CD4-positive, alpha-beta T cell (primary cell): ENCODE data around the gene IL15. TPM values are rescaled to one million over a fixed set of nuclear protein-coding genes. Genes with fewer than 3 reads are reported as not detected.

ENCODE experiments used
- ATAC-seq: fragments of 200-7000 bp; cut with Tn5 transposase; one replicate; pipeline ENCODE4 v1.10.0; 2022; ENCODE audit warnings: mild to moderate bottlenecking; ENCODE audit not compliant: poor library complexity
- CTCF ChIA-PET: fragments of 350-600 bp; sonication (Branson Sonifier 250); formaldehyde crosslinking; loops from one replicate; lab custom pipeline; 2021; ENCODE audit warnings: antibody characterized with exemption, inconsistent platforms; lab: Charles Lee
- POLR2A ChIA-PET: fragments of 350-600 bp; sonication (Branson Sonifier 250); formaldehyde crosslinking; loops from one replicate; lab custom pipeline; 2021; ENCODE audit warnings: antibody characterized with exemption, inconsistent platforms; lab: Charles Lee
- DNase-seq, 14 experiments: peaks; one replicate each; pipeline ENCODE4 v3.0.0-alpha.2; 2013 to 2020; ENCODE audit warnings: mixed read lengths in 2 of 14
- H3K27ac ChIP-seq, 2 donors: one replicate each; pipeline versions ENCODE4 v1.5.1 to v1.7.0; 2013; ENCODE audit warnings: low read length in 2 of 2, low read depth in 1 of 2, mild to moderate bottlenecking in 1 of 2
- H3K27me3 ChIP-seq, 2 experiments: 1 replicate in 1 of 2; 2 replicates in 1 of 2; pipeline versions ENCODE4 v1.6.1 to v1.7.0; 2013; ENCODE audit warnings: low read length in 2 of 2, control low read depth in 1 of 2, mild to moderate bottlenecking in 1 of 2, moderate library complexity in 1 of 2; ENCODE audit not compliant: insufficient read depth in 2 of 2, control insufficient read depth in 1 of 2
- H3K36me3 ChIP-seq: one replicate; pipeline ENCODE4 v1.6.1; 2013; ENCODE audit warnings: low read length, control low read depth; ENCODE audit not compliant: insufficient read depth
- H3K4me1 ChIP-seq: one replicate; pipeline ENCODE4 v1.6.1; 2013; ENCODE audit warnings: low read length, control low read depth; ENCODE audit not compliant: insufficient read depth
- H3K4me3 ChIP-seq: one replicate; pipeline ENCODE4 v1.5.1; 2013; ENCODE audit warnings: mild to moderate bottlenecking, low read length, moderate library complexity
- H3K9me3 ChIP-seq, 2 experiments: 1 replicate in 1 of 2; 2 replicates in 1 of 2; pipeline versions ENCODE4 v1.6.1 to v1.7.0; 2013; ENCODE audit warnings: low read length in 2 of 2, mild to moderate bottlenecking in 2 of 2, control low read depth in 1 of 2, moderate library complexity in 1 of 2; ENCODE audit not compliant: control insufficient read depth in 1 of 2, insufficient read depth in 1 of 2
- H3K27ac Mint-ChIP-seq: one replicate; pipeline ENCODE4 v1.8.0; 2020; ENCODE audit warnings: mixed read lengths
- H3K27me3 Mint-ChIP-seq: one replicate; pipeline ENCODE4 v1.8.0; 2021; ENCODE audit warnings: mixed read lengths
- H3K36me3 Mint-ChIP-seq: one replicate; pipeline ENCODE4 v1.8.0; 2021; ENCODE audit warnings: low read depth, mixed read lengths
- H3K4me1 Mint-ChIP-seq: one replicate; pipeline ENCODE4 v1.8.0; 2021; ENCODE audit warnings: low read depth, mixed read lengths
- H3K4me3 Mint-ChIP-seq: one replicate; pipeline ENCODE4 v1.8.0; 2020; ENCODE audit warnings: mild to moderate bottlenecking, mixed read lengths
- H3K9me3 Mint-ChIP-seq: one replicate; pipeline ENCODE4 v1.8.0; 2020; ENCODE audit warnings: mixed read lengths
- intact Hi-C, 2 experiments: fragments of 100-400 bp; cut with DNase I in 1 of 2; cut with micrococcal nuclease in 1 of 2; formaldehyde crosslinking; loops; one replicate each; pipeline versions ENCODE4 v1.15.1 to v1.9.0; 2023 to 2025; cut with DNase I, micrococcal nuclease
- total RNA-seq, 174 experiments: library from RNA in 2 of 174; stranded (reverse) in 2 of 174; gene quantifications; one replicate each; pipeline ENCODE4 v1.2.3 and lab custom pipeline; 2021 to 2026
- TF ChIP-seq, protein P1 (sequence below): fragments of 200-600 bp; IDR thresholded peaks from one replicate; pipeline ENCODE4 v1.8.0; 2022; ENCODE audit warnings: antibody characterized with exemption, mild to moderate bottlenecking

Gene IL15
- total RNA-seq, 2 experiments from 2014 or later: 0.60 to 1.3 TPM

DNA sequence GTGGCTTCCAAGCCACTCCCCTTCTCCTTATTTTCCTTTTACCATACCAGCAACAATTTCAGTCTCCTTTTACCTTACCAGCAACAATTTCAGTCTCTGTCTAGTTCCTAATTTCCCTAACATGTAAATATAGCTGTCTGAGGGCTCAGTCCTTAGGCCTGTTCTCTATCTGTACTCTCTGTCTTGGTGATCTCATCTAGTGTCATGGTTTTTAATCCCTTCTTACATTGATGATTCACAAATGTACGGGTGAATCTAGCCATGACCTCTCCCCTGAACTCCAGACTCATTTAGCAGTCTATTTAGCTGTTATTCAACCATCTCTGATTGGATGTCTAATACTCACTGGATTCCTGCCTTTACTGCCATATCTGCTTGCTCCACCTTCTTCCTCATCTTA lies 7.2 kb downstream of the IL15 start:
- no peak for ATAC-seq
- no peak overlapping the region for H3K27ac Mint-ChIP-seq
- CTCF ChIA-PET: no interaction called here
- POLR2A ChIA-PET: no interaction called here
- no peaks in the 10 kb centered on the region for H3K9me3 Mint-ChIP-seq
- H3K36me3 ChIP-seq: no peaks in the 10 kb centered on the region
- DNase-seq: peak in 1 of 14 experiments; percentile 17
- intact Hi-C loops: no loop called here
- TF ChIP-seq, protein P1, sequence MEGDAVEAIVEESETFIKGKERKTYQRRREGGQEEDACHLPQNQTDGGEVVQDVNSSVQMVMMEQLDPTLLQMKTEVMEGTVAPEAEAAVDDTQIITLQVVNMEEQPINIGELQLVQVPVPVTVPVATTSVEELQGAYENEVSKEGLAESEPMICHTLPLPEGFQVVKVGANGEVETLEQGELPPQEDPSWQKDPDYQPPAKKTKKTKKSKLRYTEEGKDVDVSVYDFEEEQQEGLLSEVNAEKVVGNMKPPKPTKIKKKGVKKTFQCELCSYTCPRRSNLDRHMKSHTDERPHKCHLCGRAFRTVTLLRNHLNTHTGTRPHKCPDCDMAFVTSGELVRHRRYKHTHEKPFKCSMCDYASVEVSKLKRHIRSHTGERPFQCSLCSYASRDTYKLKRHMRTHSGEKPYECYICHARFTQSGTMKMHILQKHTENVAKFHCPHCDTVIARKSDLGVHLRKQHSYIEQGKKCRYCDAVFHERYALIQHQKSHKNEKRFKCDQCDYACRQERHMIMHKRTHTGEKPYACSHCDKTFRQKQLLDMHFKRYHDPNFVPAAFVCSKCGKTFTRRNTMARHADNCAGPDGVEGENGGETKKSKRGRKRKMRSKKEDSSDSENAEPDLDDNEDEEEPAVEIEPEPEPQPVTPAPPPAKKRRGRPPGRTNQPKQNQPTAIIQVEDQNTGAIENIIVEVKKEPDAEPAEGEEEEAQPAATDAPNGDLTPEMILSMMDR: no peak
- H3K4me3 Mint-ChIP-seq: no peak overlapping the region
- peaks cover 14% of the 10 kb centered on the region for H3K27me3 Mint-ChIP-seq
- H3K27me3 ChIP-seq: no peaks in the 10 kb centered on the region
- peaks cover under 1% of the 10 kb centered on the region for H3K4me1 Mint-ChIP-seq
- peaks cover 5% of the 10 kb centered on the region for H3K4me1 ChIP-seq
- H3K9me3 ChIP-seq: no peaks in the 10 kb centered on the region
- no peaks in the 10 kb centered on the region for H3K36me3 Mint-ChIP-seq
- H3K27ac ChIP-seq: no peak overlapping the region
- H3K4me3 ChIP-seq: no peak overlapping the region

DNA sequence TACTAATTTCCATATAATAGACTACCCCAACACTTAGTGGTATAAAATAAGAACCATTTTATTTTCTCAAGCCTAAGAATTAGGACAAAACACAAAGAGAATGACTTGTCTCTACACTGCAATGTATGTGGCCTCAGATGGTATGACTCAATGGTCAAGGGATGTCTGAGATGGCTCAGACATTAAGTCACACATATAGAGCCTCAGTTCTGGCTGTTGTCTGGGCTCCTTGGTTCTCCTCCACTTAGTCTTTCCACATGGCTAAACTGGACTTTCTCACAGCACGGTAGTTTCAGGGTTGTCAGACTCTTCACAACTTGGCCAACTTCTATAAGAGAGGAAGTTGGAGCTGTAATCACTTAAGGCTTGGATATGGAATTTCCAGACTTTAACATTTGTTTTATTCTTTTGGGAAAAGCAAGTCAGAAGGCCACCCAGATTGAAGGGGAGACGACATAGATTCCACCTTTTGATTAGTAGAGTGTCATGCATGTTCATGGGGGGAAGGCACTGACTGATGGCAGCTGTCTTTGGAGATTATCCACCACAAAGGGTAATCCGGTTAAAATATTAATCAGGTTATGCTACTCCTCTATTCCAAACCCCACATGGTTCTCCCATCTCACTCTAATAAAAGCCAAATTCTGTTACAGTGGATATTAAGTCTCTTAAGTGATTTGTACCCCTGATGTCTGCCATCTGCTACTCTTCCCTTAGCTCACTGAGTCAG lies 9.4 kb downstream of the IL15 start:
- ATAC-seq: no peak
- H3K27me3 ChIP-seq: no peaks in the 10 kb centered on the region
- peaks cover 4% of the 10 kb centered on the region for H3K27me3 Mint-ChIP-seq

DNA sequence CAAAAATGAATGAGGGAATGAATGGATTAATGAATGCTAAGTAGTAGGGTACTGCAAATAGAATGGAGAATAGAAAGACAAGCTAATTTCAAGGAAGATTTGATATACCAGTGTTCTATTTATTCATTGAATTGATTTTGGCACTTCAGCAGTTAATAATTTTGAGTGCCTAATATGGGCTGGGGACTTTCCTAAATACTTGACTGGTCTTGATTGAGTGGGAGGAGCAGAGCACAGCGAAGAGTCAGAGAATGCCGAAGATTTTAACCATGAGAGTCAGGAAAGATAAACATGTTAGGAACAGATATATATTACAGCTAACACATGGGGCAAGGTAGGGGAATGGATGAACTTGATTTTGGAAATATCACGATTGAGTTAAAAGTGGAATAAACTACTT lies 10.6 kb downstream of the IL15 start:
- TF ChIP-seq, protein P1: no peak
- Mint-ChIP-seq H3K4me1 (no peaks in the 10 kb centered on the region), H3K36me3 (no peaks in the 10 kb centered on the region), H3K27me3 (peaks cover 4% of the 10 kb centered on the region), H3K9me3 (no peaks in the 10 kb centered on the region), H3K27ac (no peak overlapping the region), H3K4me3 (no peak overlapping the region)
- H3K9me3 ChIP-seq: no peaks in the 10 kb centered on the region
- peaks cover 5% of the 10 kb centered on the region for H3K4me1 ChIP-seq
- DNase-seq (no peak), ATAC-seq (no peak)
- intact Hi-C loops: no loop called here
- H3K27me3 ChIP-seq: no peaks in the 10 kb centered on the region
- no peak overlapping the region for H3K4me3 ChIP-seq
- H3K36me3 ChIP-seq: no peaks in the 10 kb centered on the region
- no peak overlapping the region for H3K27ac ChIP-seq
- CTCF ChIA-PET: interaction anchor here (1.8 to 2.3 kb wide), 2 partner anchors 8 to 10 kb away, joined by 4 to 6 read pairs; no protein-coding TSS in a partner anchor
- POLR2A ChIA-PET: no interaction called here

More for the DNA sequence above, 9.4 kb downstream of the IL15 start:
- H3K4me3 ChIP-seq: no peak overlapping the region
- H3K9me3 Mint-ChIP-seq: no peaks in the 10 kb centered on the region
- H3K9me3 ChIP-seq: no peaks in the 10 kb centered on the region
- no peaks in the 10 kb centered on the region for H3K36me3 Mint-ChIP-seq
- CTCF ChIA-PET: interaction anchor here (1.8 to 2.3 kb wide), 2 partner anchors 7 to 12 kb away, joined by 4 to 6 read pairs; no protein-coding TSS in a partner anchor
- POLR2A ChIA-PET: no interaction called here
- no peak overlapping the region for H3K27ac Mint-ChIP-seq
- TF ChIP-seq, protein P1: no peak
- H3K36me3 ChIP-seq: no peaks in the 10 kb centered on the region
- no peaks in the 10 kb centered on the region for H3K4me1 Mint-ChIP-seq
- peaks cover 5% of the 10 kb centered on the region for H3K4me1 ChIP-seq
- peak in 1 of 14 experiments; percentile 14 for DNase-seq
- intact Hi-C loops: no loop called here
- no peak overlapping the region for H3K27ac ChIP-seq
- no peak overlapping the region for H3K4me3 Mint-ChIP-seq
